Measurements from ENCODE around the gene TPK1.

TPK1 gene

DNA sequence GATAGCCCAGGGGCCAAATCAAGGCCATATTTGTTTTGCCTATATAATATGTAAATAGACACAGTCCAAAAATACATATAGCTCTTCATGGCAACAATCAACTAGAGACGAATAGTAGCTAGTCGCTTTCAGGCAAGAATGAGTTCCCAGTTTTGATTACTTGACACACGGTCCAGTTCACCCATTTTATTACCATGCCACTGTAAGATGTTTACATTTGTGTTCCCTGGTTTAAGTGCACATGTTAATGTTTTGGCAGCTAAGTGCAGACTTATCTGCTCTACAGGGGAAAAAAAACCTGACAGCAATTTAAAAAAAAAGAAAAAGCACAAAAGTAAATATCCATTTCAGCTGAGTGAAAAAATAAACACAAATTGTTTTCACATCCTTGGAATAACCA, 213.1 kb downstream of the TPK1 start:
- no peak overlapping the region for H3K4me2 ChIP-seq (ENCODE audit: low read length)
- no peaks in the 10 kb centered on the region for H3K27me3 ChIP-seq (ENCODE audit: control insufficient read depth, low read length)
- H3K9me2 ChIP-seq (replicated peaks; ENCODE audit: control insufficient read depth, low read length): no peaks in the 10 kb centered on the region
- H3K4me3 ChIP-seq (ENCODE audit: low read length): no peak overlapping the region
- no peaks in the 10 kb centered on the region for H3K79me2 ChIP-seq (ENCODE audit: control insufficient read depth, low read length)
- H3K9me3 ChIP-seq (ENCODE audit: control insufficient read depth, insufficient read depth, low read length): no peaks in the 10 kb centered on the region
- H3K27ac ChIP-seq (ENCODE audit: low read depth, low read length): no peak overlapping the region
- TF ChIP-seq EZH2phosphoT487 (IDR thresholded peaks at IDR 0.05; ENCODE audit: borderline replicate concordance, low read length): no peak
- TF ChIP-seq, protein P1, sequence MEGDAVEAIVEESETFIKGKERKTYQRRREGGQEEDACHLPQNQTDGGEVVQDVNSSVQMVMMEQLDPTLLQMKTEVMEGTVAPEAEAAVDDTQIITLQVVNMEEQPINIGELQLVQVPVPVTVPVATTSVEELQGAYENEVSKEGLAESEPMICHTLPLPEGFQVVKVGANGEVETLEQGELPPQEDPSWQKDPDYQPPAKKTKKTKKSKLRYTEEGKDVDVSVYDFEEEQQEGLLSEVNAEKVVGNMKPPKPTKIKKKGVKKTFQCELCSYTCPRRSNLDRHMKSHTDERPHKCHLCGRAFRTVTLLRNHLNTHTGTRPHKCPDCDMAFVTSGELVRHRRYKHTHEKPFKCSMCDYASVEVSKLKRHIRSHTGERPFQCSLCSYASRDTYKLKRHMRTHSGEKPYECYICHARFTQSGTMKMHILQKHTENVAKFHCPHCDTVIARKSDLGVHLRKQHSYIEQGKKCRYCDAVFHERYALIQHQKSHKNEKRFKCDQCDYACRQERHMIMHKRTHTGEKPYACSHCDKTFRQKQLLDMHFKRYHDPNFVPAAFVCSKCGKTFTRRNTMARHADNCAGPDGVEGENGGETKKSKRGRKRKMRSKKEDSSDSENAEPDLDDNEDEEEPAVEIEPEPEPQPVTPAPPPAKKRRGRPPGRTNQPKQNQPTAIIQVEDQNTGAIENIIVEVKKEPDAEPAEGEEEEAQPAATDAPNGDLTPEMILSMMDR (IDR thresholded peaks at IDR 0.05; ENCODE audit: low read depth, low read length, poor library complexity, severe bottlenecking): no peak
- no peaks in the 10 kb centered on the region for H3K36me3 ChIP-seq (ENCODE audit: control insufficient read depth, low read length)
- no peaks in the 10 kb centered on the region for H4K20me1 ChIP-seq (ENCODE audit: control insufficient read depth, insufficient read depth, low read depth, low read length)
- H3F3A ChIP-seq (ENCODE audit: control insufficient read depth, insufficient read depth): no peaks in the 10 kb centered on the region
- no peaks in the 10 kb centered on the region for H3K4me1 ChIP-seq (ENCODE audit: control insufficient read depth, low read length)

DNA sequence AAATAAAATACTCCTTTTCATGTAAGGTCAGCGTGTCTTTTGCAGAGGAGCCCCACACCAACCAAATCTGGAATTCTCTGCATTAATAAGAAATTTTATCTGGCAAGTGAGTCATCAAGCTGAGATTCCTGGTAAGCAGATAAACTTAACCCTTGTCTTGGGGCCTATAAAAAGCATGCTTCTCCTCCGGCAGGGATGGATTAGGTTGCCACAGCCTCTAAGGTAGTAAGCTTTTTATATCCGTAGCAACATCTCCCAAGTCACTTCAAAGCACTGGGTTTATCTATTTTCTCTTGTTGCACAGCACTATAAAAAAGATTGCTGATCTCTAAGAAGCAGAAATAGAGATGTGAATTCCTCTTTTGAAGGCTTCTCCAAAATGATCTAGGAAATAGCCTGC, 229.6 kb downstream of the TPK1 start:
- H3F3A ChIP-seq (ENCODE audit: control insufficient read depth, insufficient read depth): no peaks in the 10 kb centered on the region
- no peaks in the 10 kb centered on the region for H3K4me1 ChIP-seq (ENCODE audit: control insufficient read depth, low read length)
- H3K4me3 ChIP-seq (ENCODE audit: low read length): no peak overlapping the region
- H3K36me3 ChIP-seq (ENCODE audit: control insufficient read depth, low read length): no peaks in the 10 kb centered on the region
- no peaks in the 10 kb centered on the region for H3K27me3 ChIP-seq (ENCODE audit: control insufficient read depth, low read length)
- no peak overlapping the region for H3K27ac ChIP-seq (ENCODE audit: low read depth, low read length)
- no peaks in the 10 kb centered on the region for H3K79me2 ChIP-seq (ENCODE audit: control insufficient read depth, low read length)
- H3K9me2 ChIP-seq (replicated peaks; ENCODE audit: control insufficient read depth, low read length): no peaks in the 10 kb centered on the region
- TF ChIP-seq, protein P1 (IDR thresholded peaks at IDR 0.05; ENCODE audit: low read depth, low read length, poor library complexity, severe bottlenecking): no peak
- TF ChIP-seq EZH2phosphoT487 (IDR thresholded peaks at IDR 0.05; ENCODE audit: borderline replicate concordance, low read length): no peak
- no peak overlapping the region for H3K4me2 ChIP-seq (ENCODE audit: low read length)
- H4K20me1 ChIP-seq (ENCODE audit: control insufficient read depth, insufficient read depth, low read depth, low read length): no peaks in the 10 kb centered on the region
- no peaks in the 10 kb centered on the region for H3K9me3 ChIP-seq (ENCODE audit: control insufficient read depth, insufficient read depth, low read length)

DNA sequence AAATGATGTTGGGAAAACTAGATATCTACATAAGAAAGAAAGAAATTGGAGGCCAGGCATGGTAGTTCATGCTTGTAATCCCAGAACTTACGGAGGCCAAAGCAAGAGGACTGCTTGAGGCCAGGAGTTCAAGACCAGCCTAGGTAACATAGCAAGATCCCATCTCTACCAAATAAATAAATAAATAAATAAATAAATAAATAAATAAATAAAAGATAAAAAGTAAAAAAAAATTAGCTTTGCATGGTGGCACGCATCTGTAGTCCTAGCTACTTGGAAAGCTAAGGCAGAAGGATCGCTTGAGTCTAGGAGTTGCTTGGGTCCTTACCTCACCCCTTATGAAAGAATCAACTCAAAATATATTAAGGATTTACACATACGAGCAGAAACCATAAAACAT, 238.9 kb downstream of the TPK1 start:
- no peaks in the 10 kb centered on the region for H4K20me1 ChIP-seq (ENCODE audit: control insufficient read depth, insufficient read depth, low read depth, low read length)
- H3K9me2 ChIP-seq (replicated peaks; ENCODE audit: control insufficient read depth, low read length): no peaks in the 10 kb centered on the region
- H3K4me1 ChIP-seq (ENCODE audit: control insufficient read depth, low read length): no peaks in the 10 kb centered on the region
- H3K9me3 ChIP-seq (ENCODE audit: control insufficient read depth, insufficient read depth, low read length): no peaks in the 10 kb centered on the region
- H3K79me2 ChIP-seq (ENCODE audit: control insufficient read depth, low read length): no peaks in the 10 kb centered on the region
- H3F3A ChIP-seq (ENCODE audit: control insufficient read depth, insufficient read depth): no peaks in the 10 kb centered on the region
- H3K4me3 ChIP-seq (ENCODE audit: low read length): no peak overlapping the region
- no peaks in the 10 kb centered on the region for H3K27me3 ChIP-seq (ENCODE audit: control insufficient read depth, low read length)
- TF ChIP-seq EZH2phosphoT487 (IDR thresholded peaks at IDR 0.05; ENCODE audit: borderline replicate concordance, low read length): no peak
- TF ChIP-seq, protein P1 (IDR thresholded peaks at IDR 0.05; ENCODE audit: low read depth, low read length, poor library complexity, severe bottlenecking): no peak
- no peak overlapping the region for H3K27ac ChIP-seq (ENCODE audit: low read depth, low read length)
- H3K36me3 ChIP-seq (ENCODE audit: control insufficient read depth, low read length): no peaks in the 10 kb centered on the region
- H3K4me2 ChIP-seq (ENCODE audit: low read length): no peak overlapping the region

DNA sequence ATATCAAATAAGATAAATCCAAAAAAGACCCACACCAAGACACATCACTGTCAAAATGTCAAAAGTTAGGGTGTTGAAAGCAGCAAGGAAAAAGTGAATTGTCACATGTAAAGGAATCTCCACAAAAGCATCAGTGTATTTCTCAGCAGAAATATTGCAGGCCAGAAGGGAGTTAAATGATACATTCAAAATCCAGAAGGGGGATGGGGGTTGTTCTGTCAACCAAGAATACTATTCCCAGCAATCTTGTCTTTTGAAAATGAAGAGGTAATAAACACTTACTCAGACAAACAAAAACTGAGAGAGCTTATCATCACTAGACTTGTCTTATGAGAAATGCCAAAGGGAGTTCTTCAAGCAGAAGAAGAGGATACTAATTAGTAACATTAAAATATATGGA, 241.3 kb downstream of the TPK1 start:
- Histone ChIP-seq H3K4me1 (ENCODE audit: control insufficient read depth, low read length) (no peaks in the 10 kb centered on the region), H3K27ac (ENCODE audit: low read depth, low read length) (no peak overlapping the region), H3F3A (ENCODE audit: control insufficient read depth, insufficient read depth) (no peaks in the 10 kb centered on the region), H3K79me2 (ENCODE audit: control insufficient read depth, low read length) (no peaks in the 10 kb centered on the region), H3K4me3 (ENCODE audit: low read length) (no peak overlapping the region), H3K9me2 (replicated peaks; ENCODE audit: control insufficient read depth, low read length) (no peaks in the 10 kb centered on the region), H3K9me3 (ENCODE audit: control insufficient read depth, insufficient read depth, low read length) (no peaks in the 10 kb centered on the region), H4K20me1 (ENCODE audit: control insufficient read depth, insufficient read depth, low read depth, low read length) (no peaks in the 10 kb centered on the region), H3K4me2 (ENCODE audit: low read length) (no peak overlapping the region), H3K36me3 (ENCODE audit: control insufficient read depth, low read length) (no peaks in the 10 kb centered on the region), H3K27me3 (ENCODE audit: control insufficient read depth, low read length) (no peaks in the 10 kb centered on the region)
- TF ChIP-seq, protein P1 (IDR thresholded peaks at IDR 0.05; ENCODE audit: low read depth, low read length, poor library complexity, severe bottlenecking): no peak
- no peak for TF ChIP-seq EZH2phosphoT487 (IDR thresholded peaks at IDR 0.05; ENCODE audit: borderline replicate concordance, low read length)

Data from DOHH2 (cell line).